Parathyroid adenoma (tissue), 2 donors: Measurements from ENCODE around the gene TMEM163.

ENCODE experiments used
- H2AFZ ChIP-seq: fragments of 300-600 bp; sonication (generic); one replicate; pipeline ENCODE4 v1.7.0; 2017; ENCODE audit warnings: antibody characterized with exemption, mild to moderate bottlenecking
- H3K27ac ChIP-seq: fragments of 300-600 bp; sonication (generic); one replicate; pipeline ENCODE4 v1.7.0; 2017
- H3K27me3 ChIP-seq: fragments of 300-600 bp; sonication (generic); one replicate; pipeline ENCODE4 v1.7.0; 2017; ENCODE audit warnings: low read length; ENCODE audit not compliant: control insufficient read depth, insufficient read depth
- H3K36me3 ChIP-seq: fragments of 300-600 bp; sonication (generic); one replicate; pipeline ENCODE4 v1.7.0; 2017; ENCODE audit warnings: low read length; ENCODE audit not compliant: control insufficient read depth, insufficient read depth
- H3K4me1 ChIP-seq: fragments of 300-600 bp; sonication (generic); one replicate; pipeline ENCODE4 v1.7.0; 2017; ENCODE audit warnings: control low read depth
- H3K4me2 ChIP-seq: fragments of 300-600 bp; sonication (generic); one replicate; pipeline ENCODE4 v1.7.0; 2017; ENCODE audit warnings: low read length
- H3K4me3 ChIP-seq: fragments of 300-600 bp; sonication (generic); one replicate; pipeline ENCODE4 v1.7.0; 2017; ENCODE audit warnings: low read depth, low read length
- H3K79me2 ChIP-seq: fragments of 300-600 bp; sonication (generic); one replicate; pipeline ENCODE4 v1.7.0; 2017; ENCODE audit warnings: control low read depth
- H3K9ac ChIP-seq: fragments of 300-600 bp; sonication (generic); one replicate; pipeline ENCODE4 v1.7.0; 2017; ENCODE audit warnings: mild to moderate bottlenecking
- H3K9me3 ChIP-seq: fragments of 300-600 bp; sonication (generic); one replicate; pipeline ENCODE4 v1.7.0; 2017; ENCODE audit warnings: low read length; ENCODE audit not compliant: control insufficient read depth
- TF ChIP-seq, protein P1 (sequence below): fragments of 300-600 bp; sonication (generic); IDR thresholded peaks from one replicate; pipeline ENCODE4 v1.7.0; 2017; ENCODE audit warnings: antibody characterized with exemption, mild to moderate bottlenecking
- donor health status: primary hyperparathyroidism.

The TMEM163 gene

DNA sequence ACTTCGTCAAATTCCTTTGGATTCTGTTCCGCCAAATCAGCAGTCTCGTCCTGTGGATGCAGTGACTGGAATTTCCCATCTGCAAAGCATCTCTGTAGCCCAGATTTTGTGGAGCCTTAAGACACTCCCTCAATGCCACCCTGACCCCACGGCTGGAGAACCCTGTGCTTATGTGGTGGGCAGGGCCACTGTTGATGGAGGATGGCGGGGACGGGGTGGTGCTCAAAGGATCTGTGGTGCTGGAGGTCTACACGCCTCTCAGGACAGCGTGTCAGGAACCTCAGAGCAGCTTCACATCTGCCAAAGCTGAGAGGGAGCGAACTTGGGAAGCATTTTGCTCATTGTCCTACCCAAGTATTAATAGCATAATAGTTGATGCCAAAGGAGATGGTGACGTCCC lies 264.8 kb downstream of the TMEM163 start:
- TF ChIP-seq, protein P1, sequence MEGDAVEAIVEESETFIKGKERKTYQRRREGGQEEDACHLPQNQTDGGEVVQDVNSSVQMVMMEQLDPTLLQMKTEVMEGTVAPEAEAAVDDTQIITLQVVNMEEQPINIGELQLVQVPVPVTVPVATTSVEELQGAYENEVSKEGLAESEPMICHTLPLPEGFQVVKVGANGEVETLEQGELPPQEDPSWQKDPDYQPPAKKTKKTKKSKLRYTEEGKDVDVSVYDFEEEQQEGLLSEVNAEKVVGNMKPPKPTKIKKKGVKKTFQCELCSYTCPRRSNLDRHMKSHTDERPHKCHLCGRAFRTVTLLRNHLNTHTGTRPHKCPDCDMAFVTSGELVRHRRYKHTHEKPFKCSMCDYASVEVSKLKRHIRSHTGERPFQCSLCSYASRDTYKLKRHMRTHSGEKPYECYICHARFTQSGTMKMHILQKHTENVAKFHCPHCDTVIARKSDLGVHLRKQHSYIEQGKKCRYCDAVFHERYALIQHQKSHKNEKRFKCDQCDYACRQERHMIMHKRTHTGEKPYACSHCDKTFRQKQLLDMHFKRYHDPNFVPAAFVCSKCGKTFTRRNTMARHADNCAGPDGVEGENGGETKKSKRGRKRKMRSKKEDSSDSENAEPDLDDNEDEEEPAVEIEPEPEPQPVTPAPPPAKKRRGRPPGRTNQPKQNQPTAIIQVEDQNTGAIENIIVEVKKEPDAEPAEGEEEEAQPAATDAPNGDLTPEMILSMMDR = no peak

DNA sequence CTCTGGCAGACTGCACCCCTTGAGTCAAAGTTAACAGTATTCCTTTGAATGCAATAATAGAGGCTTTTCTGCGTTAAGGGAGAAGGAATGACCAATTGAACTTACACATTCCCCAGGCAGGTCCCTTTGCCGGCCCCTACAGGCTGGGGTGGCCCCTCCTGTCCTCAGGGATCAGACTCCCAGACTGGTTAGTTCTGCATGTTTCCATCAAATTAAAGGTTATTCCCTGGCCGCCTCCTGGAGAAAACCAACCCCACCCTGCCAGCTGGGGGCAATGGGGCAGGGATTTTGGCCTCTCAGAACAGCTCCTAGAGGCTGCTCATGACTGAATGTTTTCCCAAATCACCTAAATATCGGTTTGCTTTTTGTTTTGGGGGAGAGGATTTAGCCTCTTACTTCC lies 265.3 kb downstream of the TMEM163 start:
- Histone ChIP-seq H3K9me3 (no peaks in the 10 kb centered on the region), H3K9ac (no peak overlapping the region), H3K27me3 (no peaks in the 10 kb centered on the region), H3K27ac (no peak overlapping the region), H3K4me2 (no peak overlapping the region), H3K36me3 (no peaks in the 10 kb centered on the region), H3K4me3 (no peak overlapping the region), H3K4me1 (no peaks in the 10 kb centered on the region), H2AFZ (no peak overlapping the region), H3K79me2 (no peaks in the 10 kb centered on the region)
- TF ChIP-seq, protein P1 = no peak

More for the DNA sequence above, 264.8 kb downstream of the TMEM163 start:
- Histone ChIP-seq H3K4me1 (no peaks in the 10 kb centered on the region), H3K4me3 (no peak overlapping the region), H3K27ac (no peak overlapping the region), H3K36me3 (no peaks in the 10 kb centered on the region), H3K27me3 (no peaks in the 10 kb centered on the region), H3K79me2 (no peaks in the 10 kb centered on the region), H3K9me3 (no peaks in the 10 kb centered on the region), H3K4me2 (no peak overlapping the region), H3K9ac (no peak overlapping the region), H2AFZ (no peak overlapping the region)

GRCh38 chr2:134452042-134452733 lies 266.6 kb downstream of the TMEM163 start:
- H3K9ac ChIP-seq = no peak overlapping the region
- TF ChIP-seq, protein P1 = no peak
- no peak overlapping the region for H3K27ac ChIP-seq
- no peak overlapping the region for H2AFZ ChIP-seq
- no peaks in the 10 kb centered on the region for H3K27me3 ChIP-seq
- H3K4me2 ChIP-seq = no peak overlapping the region
- H3K4me3 ChIP-seq = no peak overlapping the region
- no peaks in the 10 kb centered on the region for H3K9me3 ChIP-seq
- H3K79me2 ChIP-seq = no peaks in the 10 kb centered on the region
- no peaks in the 10 kb centered on the region for H3K36me3 ChIP-seq
- H3K4me1 ChIP-seq = no peaks in the 10 kb centered on the region

DNA sequence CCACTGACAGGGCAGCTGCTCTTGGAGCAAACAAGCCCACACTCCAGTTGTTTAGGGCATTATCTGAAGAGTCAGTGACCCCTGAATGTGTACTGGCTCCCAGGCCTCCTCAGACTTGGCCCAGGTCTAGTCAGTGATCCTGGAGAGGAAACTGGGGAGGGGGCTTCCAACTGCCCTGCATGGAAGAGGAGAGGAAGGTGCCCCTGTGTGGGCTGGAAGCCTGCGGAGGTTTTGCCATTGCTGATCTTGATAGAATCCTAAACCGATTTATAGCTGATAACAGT lies 267.5 kb downstream of the TMEM163 start:
- no peak overlapping the region for H2AFZ ChIP-seq
- H3K36me3 ChIP-seq = no peaks in the 10 kb centered on the region
- H3K4me1 ChIP-seq = no peaks in the 10 kb centered on the region
- no peak overlapping the region for H3K4me3 ChIP-seq
- H3K4me2 ChIP-seq = no peak overlapping the region
- no peaks in the 10 kb centered on the region for H3K9me3 ChIP-seq
- H3K79me2 ChIP-seq = no peaks in the 10 kb centered on the region
- no peaks in the 10 kb centered on the region for H3K27me3 ChIP-seq
- no peak overlapping the region for H3K9ac ChIP-seq
- TF ChIP-seq, protein P1 = no peak
- no peak overlapping the region for H3K27ac ChIP-seq

- Histone ChIP-seq H3K36me3 (no peaks in the 10 kb centered on the region), H3K4me1 (no peaks in the 10 kb centered on the region), H3K27me3 (no peaks in the 10 kb centered on the region), H3K9ac (no peak overlapping the region), H3K79me2 (no peaks in the 10 kb centered on the region), H3K4me2 (no peak overlapping the region), H2AFZ (no peak overlapping the region), H3K9me3 (no peaks in the 10 kb centered on the region), H3K27ac (no peak overlapping the region), H3K4me3 (no peak overlapping the region)
- TF ChIP-seq, protein P1 = no peak
Observed at GRCh38 chr2:134449751-134450513, 268.9 kb downstream of the TMEM163 start.
